EH (cell line): Measurements from ENCODE around the gene SEC61B.

Experiments
- DNase-seq: peaks from one replicate; pipeline ENCODE4 v3.0.0-alpha.2; 2015; ENCODE audit warnings: low read depth

Gene SEC61B

GRCh38 chr9:99221621-99222415 is at the start of gene SEC61B, which contains the start of gene ALG2:
SEC61B (plus strand) TSS chr9:99222282; CDS start chr9:99222364, 82 bp downstream.
ALG2 (minus strand) TSS chr9:99221942; CDS start chr9:99221894, 48 bp downstream.
- DNase-seq, result peak; percentile 95

DNA sequence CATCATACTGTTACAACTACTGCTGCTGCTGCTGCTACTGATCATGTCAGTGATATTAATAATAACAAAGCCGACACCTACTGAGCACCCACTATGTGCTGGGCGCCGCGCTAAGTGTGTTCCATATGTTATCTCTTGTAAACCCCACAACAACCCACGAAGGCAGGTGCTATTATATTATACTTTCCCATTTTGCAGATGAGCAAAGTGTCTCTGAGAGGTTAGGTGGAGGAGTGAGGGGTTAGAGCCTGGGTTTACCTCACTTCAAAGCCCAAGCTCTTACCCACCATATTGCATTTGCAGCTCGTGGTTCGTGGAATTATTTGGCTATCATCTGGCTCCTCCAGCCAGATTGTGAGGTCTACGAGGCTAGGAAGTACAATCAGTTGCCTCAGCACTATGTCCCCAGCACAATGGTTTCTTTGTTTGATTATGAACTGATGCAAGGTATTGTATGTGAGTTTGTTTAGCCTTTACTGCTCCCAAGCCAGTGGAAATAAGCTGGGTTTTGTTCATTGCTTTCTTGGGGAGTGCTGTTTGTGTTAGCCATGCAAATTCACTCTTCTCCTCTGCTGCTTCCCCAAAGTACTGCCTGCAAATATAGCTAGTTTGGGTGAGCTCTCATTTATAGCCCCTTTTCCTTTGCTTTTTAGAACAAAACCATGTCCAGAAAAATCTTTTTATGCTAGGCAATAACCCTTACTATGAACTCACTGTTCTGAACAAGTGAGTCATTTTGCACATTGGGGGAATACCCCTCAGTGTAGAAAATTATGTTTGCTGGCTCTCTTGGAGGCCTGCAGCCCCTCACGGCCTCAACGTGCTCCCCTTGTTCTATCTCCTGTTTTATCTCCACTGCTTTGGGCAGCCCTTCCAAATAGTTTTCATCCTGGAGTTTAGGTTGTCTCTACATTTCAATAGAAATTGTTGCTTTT is 48.2 kb upstream of the SEC61B start:
- DNase-seq, result no peak

GRCh38 chr9:99176527-99177013 is 45.5 kb upstream of the SEC61B start:
- no peak for DNase-seq

- DNase-seq, result no peak
Measured at GRCh38 chr9:99177576-99178366, 44.3 kb upstream of the SEC61B start.

DNA sequence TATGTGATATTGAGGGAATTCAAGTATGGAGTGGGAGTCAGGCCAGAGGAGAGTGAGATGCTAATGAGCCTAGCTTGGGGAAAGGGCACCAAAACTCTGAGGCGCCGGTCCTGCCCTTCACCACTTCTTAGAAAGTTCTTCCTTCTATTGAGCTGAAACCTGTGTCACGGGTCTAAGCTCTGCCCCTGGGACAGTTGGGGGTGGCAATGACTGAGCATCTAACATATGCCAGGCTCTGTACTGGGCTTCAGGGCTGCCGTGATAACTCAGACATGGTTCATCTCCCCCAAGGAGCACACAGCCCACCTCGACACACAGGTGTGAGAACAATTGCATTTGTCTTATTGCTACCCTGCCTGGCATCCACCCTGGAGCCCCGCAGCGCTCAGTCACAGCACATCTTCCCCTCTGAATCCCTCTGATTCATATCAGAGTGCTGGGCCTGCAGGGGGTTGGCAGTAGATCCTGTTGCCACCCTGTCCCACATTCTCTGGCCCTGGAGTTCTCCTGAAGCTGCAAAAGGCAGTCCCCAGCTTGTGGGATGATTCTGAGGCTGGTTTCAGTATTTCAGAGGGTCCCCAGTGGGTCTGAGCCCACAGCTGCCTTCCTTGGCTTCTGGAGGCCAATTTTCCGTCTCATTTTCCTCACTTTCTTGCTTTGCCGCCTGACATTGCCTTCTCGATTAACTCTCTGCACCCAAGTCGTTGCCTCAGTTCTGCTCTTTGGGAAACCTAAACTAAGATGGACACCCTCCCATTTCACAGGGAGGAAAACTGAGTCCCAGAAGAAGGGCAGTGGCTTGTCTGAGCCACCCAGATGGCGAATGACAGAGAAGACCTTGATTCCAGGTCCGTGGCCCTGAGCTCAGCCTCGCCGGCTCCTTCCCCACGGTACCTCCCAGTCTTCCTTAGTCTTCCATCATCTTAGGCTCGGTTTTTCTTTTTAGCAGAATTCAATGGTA is 42.9 kb upstream of the SEC61B start:
- DNase-seq, result no peak

GRCh38 chr9:99180199-99180598 is 41.9 kb upstream of the SEC61B start:
- DNase-seq, result no peak

DNA sequence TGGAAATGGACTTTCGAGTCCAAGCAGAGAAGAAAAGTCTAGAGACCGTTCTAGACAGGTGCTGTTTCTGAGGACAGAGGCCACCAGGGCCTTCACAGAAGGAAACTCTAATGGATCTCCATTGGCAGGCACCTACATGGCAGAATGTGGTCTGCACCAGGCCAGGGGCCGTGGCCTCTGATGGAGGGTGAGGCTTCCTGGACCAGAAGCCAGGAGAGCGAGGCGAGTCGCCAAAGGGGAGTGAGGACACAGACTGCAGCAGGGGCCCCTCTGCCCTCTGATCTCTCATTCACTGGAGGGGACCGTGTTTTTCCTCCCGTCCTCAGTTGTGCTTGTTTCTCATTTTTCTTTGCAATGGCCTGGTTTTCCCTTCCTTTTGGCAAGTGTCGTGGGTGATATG is 41.4 kb upstream of the SEC61B start:
- DNase-seq, result no peak

- no peak for DNase-seq
Measured at GRCh38 chr9:99181206-99181605, 40.9 kb upstream of the SEC61B start.

- peak; percentile 43 for DNase-seq
Measured at GRCh38 chr9:99181621-99182020, 40.5 kb upstream of the SEC61B start.

DNA sequence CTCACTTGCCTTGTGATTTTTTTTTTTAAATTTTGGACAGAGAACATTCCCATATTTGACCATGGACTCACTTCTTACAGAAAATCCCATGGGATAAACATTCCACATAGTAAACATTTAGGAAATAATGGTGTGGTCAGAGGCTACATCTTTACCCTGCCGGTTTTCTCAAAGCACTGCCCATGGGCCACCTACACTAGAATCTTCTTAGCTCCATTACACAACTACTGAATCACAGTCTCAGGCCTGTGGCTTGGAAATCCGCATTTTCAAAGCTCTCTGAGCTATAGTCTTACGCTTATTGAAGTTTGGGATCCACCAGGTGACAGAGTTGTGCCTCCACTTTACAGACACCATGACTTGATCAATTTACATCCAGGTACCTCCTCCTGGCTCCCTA is 39.7 kb upstream of the SEC61B start:
- DNase-seq, result no peak

DNA sequence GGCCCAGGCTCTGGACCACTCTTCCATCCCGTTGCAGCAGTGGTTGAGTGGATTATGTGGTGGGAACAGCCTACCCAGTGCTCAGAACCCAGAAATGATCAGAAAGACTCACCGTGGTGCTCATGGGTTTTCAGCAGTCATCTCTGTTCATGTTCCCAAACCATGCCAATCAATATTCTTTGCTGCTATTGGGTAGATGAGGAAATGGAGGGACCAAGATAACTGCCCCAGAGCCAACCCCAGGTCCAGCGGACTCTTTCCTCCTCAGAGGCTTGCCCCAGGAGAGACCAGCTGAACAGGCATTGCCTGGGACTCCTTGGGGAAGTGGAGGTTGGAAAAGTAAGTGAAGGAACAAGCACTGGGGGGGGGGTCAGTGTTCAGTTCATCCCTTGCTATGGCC is 38.5 kb upstream of the SEC61B start:
- DNase-seq, result no peak

GRCh38 chr9:99184110-99184474 is 38.0 kb upstream of the SEC61B start:
- no peak for DNase-seq

- peak; percentile 88 for DNase-seq
Measured at GRCh38 chr9:99184475-99185347, 37.4 kb upstream of the SEC61B start.

DNA sequence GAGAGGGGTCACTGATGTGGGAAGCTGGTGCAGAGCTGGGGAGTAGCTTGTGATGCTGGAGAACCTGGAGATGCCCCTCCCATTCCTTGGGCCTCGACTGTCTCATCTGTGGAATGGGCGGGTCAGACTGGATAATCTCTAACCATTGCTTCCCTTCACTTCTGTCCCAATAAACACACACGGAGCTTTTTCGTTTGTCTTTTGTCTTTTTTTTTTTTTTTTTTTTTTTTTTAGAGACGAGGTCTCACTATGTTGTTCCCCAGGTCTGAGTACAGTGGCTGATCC is 36.8 kb upstream of the SEC61B start:
- no peak for DNase-seq

DNA sequence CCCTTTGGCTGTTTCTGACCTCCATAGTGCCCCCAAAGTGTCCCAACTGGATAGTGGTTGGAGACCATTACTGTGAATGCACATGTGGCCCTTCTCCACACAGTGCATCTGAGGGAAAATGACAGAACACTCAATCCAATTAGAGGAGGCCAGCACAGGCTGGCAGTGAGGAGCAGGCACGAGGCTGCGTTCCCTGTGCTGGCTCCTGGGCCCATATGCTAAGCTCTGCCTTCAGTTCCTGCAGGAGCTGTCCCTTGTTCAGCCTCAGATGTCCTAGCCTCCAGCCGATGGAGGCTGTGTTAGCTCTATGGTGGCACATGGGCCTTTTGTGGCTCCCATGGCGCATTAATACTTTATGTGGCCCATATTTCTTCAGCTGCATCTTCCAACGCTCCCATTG is 36.1 kb upstream of the SEC61B start:
- no peak for DNase-seq

DNA sequence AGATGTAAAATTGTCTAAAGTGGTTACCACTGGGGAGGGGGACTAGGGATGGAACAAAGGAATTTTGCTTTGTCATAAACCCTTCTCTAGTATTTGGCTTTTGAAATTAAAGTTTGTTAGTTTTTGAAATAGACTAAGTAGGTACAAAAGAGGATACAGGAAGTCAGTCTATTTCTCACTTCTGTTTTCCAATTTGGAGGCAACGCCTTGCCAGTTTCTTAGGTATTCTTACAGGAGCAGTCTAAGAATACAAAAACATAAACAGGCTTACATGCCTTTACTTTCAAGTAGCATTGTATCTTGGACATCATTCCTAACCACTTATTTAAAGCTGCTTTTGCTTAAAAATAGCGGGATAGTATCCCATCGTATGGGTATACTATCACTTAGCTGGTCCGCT is 34.8 kb upstream of the SEC61B start:
- no peak for DNase-seq

DNA sequence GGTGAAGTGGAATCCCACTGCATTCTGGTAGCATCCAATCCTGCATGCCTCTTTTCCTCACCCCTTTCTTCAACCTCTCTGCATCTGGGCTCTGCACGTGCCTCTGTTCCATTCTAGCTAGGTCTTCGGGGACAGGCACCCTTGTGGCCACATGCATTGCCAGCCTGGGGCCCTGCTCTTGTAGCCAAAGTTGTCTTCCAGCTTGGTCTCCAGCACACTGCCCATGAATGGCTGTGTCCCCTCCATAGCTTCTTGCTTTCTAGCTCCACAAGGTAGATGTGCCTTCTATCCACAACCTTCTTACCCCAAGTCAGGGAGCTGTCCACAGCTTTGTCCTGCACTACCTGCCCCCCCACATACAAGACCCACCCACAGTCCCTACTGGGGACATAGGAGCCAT is 32.9 kb upstream of the SEC61B start:
- no peak for DNase-seq

DNA sequence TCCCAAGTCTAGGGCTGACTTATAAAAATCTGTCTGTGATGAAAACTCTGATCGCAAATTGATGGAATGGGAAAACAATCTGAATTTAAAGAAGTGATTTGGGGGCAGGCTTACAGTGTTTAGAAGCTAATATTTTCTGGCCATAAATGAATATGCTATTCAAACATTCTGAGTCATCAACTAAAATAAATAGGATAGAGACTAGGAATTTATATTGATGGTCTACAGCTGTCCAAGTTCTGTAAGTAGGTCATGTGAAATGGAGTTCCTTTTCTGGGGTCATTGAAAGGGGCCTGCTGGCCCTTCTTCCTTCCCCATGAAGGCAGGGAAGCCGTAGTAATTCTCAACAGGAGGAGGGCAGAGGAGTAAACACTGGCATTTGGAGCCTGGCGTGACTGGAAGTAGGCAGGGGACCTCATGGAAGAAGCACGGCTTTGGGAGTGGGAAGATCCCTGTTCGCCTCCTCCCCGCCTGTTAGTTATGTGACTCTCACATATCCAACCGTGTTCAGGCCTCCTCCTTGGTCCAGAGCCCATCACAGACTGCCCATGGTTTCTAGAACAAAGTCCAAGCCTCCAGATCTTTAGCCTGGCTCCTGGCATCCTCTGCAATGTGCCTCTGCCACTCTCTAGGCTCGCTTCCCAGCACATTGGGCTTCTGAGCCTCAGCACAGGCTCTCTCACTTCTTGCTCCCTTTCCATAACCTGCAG is 32.0 kb upstream of the SEC61B start:
- DNase-seq, result no peak

- DNase-seq, result no peak
Measured at GRCh38 chr9:99190597-99191283, 31.3 kb upstream of the SEC61B start.
